Type B pancreatic cell (in vitro differentiated cells): ENCODE data around the gene RNF180. TPM values are rescaled to one million over a fixed set of nuclear protein-coding genes. Genes with fewer than 3 reads are reported as not detected.

Source experiments
- DNase-seq: peaks from one replicate; pipeline ENCODE4 v3.0.0; 2021; ENCODE audit warnings: mixed read lengths; ENCODE audit not compliant: unreplicated experiment; ENCODE audit errors: extremely low spot score
- H3K27ac Mint-ChIP-seq: 2 replicates; pipeline ENCODE4 v1.8.0; 2021; ENCODE audit warnings: mild to moderate bottlenecking, mixed read lengths
- H3K27me3 Mint-ChIP-seq: 2 replicates; pipeline ENCODE4 v1.8.0; 2021; ENCODE audit warnings: mixed read lengths
- H3K36me3 Mint-ChIP-seq: 2 replicates; pipeline ENCODE4 v1.8.0; 2021; ENCODE audit warnings: mixed read lengths
- H3K4me1 Mint-ChIP-seq: one replicate; pipeline ENCODE4 v1.8.0; 2021; ENCODE audit warnings: mixed read lengths; ENCODE audit not compliant: unreplicated experiment
- H3K4me3 Mint-ChIP-seq: 2 replicates; pipeline ENCODE4 v1.8.0; 2021; ENCODE audit warnings: mild to moderate bottlenecking, mixed read lengths
- H3K9me3 Mint-ChIP-seq: 2 replicates; pipeline ENCODE4 v1.8.0; 2021; ENCODE audit warnings: mixed read lengths
- CTCF ChIP-seq: fragments of 200-600 bp; sonication (generic); conservative IDR thresholded peaks from 2 replicates; pipeline ENCODE4 v1.5.0; 2021; ENCODE audit warnings: antibody characterized with exemption, mild to moderate bottlenecking
- total RNA-seq: library from RNA; stranded (reverse); gene quantifications from 2 replicates; pipeline ENCODE4 v1.2.1, GENCODE V29; 2021; ENCODE audit warnings: low replicate concordance

Gene RNF180
- total RNA-seq, 1 donor from 2014 or later: 3.9 TPM

DNA sequence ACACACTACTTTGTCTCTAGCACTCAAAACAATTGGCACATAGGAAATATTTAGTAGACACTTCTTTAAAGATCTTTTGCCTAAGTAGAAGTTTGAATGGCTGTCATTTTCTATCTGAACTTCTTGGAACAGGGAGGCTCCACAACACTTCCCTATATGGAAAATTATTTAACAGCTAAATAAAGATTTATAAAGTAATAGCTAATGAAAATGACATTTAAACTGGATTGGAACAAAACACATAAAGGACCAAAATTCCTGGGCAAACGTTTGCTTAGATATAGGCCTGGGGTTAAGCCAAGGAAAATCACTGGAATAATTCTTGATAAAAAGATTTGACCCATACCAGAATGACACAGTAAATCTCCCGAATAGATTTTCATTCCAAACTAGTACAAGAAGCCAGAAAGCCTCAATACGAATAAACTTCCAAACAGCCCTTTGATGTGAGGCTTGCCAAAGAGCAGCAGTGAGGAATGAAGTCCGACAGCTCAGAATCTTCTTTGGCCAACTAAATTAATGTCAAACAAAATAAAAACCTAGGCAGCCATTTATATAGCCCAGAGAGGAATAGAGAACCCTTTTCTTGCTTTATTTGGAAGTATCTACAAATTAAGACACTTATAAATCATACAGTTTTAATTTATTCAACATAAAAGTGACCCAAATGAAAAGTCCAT, 20.3 kb upstream of the RNF180 start:
- no peaks in the 10 kb centered on the region for H3K4me1 Mint-ChIP-seq
- H3K4me3 Mint-ChIP-seq: no peak overlapping the region
- H3K9me3 Mint-ChIP-seq: no peaks in the 10 kb centered on the region
- DNase-seq: no peak
- H3K27me3 Mint-ChIP-seq: peaks cover 6% of the 10 kb centered on the region
- no peak for TF ChIP-seq CTCF
- H3K36me3 Mint-ChIP-seq: no peaks in the 10 kb centered on the region
- H3K27ac Mint-ChIP-seq: no peak overlapping the region

DNA sequence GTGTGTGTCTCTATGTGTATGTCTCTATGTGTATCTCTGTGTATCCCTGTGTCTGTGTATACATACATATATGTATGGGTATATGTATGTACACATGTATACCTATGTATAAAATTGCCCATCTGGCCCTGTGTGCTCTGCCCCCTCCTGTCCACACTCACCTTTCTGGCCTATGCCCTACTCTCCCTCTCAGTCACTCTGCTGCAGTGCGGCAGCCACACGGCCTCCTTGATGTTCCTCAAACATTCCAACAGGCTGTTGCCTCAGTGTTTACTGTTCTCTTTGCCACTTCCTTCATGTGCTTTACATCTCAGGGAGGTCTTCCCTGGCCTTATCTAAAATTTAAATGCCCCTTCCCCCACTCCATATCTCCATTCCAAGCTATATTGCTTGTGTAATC, 18.3 kb upstream of the RNF180 start:
- H3K9me3 Mint-ChIP-seq: no peaks in the 10 kb centered on the region
- no peaks in the 10 kb centered on the region for H3K36me3 Mint-ChIP-seq
- DNase-seq: no peak
- no peak overlapping the region for H3K4me3 Mint-ChIP-seq
- no peaks in the 10 kb centered on the region for H3K4me1 Mint-ChIP-seq
- H3K27me3 Mint-ChIP-seq: peaks cover 8% of the 10 kb centered on the region
- no peak for TF ChIP-seq CTCF
- H3K27ac Mint-ChIP-seq: no peak overlapping the region

DNA sequence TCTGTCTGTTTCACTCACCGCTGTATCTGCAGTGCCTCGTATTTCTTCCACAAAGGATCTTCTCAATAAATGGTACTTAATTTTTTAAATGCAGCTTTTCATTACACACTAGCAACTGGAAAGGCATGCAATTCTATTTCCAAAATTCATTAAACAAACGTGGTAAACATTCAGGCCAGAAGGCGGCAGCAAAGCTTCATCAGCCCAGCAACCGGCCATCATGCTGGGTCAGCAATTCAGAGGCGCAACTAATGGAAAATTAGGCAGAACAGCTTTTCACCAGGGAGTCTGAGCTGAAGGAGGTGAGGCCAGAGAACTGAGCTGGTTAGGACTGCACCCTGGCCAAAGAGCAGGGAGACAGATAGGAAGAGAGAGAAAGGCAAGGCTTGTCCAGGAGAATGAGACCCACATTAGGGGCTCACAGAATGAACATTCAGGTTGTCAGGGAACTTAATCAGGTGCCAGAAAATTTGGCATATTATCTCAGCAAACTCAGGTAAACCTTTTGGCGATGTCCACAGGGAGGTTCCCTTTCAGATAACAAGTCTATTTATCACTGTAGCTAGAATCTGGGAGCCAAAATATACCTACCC, 17.7 kb upstream of the RNF180 start:
- Mint-ChIP-seq H3K9me3 (no peaks in the 10 kb centered on the region), H3K36me3 (no peaks in the 10 kb centered on the region), H3K27ac (no peak overlapping the region), H3K4me1 (no peaks in the 10 kb centered on the region), H3K27me3 (peaks cover 13% of the 10 kb centered on the region), H3K4me3 (no peak overlapping the region)
- no peak for DNase-seq
- TF ChIP-seq CTCF: peak; percentile 86

DNA sequence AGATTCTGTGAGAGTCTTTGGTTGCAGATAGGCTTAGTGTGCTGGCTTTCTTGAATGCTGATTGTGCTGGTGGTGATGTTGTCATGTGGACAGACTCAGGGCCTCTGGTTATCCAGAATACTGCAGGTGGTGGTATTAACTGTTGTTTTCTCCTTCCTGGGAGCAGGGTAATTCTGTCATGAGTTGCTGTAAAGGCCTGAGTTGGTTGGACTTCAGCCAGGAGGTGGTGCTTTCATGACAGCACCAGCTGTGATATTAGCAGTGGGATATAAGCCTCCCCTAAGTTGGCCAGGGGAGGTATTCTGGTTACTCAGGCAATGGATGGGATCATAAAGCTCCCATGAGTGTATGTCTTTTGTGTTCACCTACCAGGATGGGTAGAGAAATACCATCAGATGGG, 16.4 kb upstream of the RNF180 start:
- no peak overlapping the region for H3K4me3 Mint-ChIP-seq
- no peaks in the 10 kb centered on the region for H3K9me3 Mint-ChIP-seq
- peaks cover 16% of the 10 kb centered on the region for H3K27me3 Mint-ChIP-seq
- H3K36me3 Mint-ChIP-seq: no peaks in the 10 kb centered on the region
- DNase-seq: no peak
- TF ChIP-seq CTCF: no peak
- H3K4me1 Mint-ChIP-seq: no peaks in the 10 kb centered on the region
- H3K27ac Mint-ChIP-seq: no peak overlapping the region

- DNase-seq: no peak
- Mint-ChIP-seq H3K4me1 (no peaks in the 10 kb centered on the region), H3K9me3 (no peaks in the 10 kb centered on the region), H3K36me3 (no peaks in the 10 kb centered on the region), H3K27ac (no peak overlapping the region), H3K27me3 (peaks cover 14% of the 10 kb centered on the region), H3K4me3 (no peak overlapping the region)
- TF ChIP-seq CTCF: no peak
Observed at GRCh38 chr5:64149857-64150521, 15.7 kb upstream of the RNF180 start.
